ENCODE results near the gene MYBBP1A. TPM values are rescaled to one million over a fixed set of nuclear protein-coding genes. Genes with fewer than 3 reads are reported as not detected.

Gene MYBBP1A
- total RNA-seq, 1 experiment from 2014 or later, result 155 TPM

GRCh38 chr17:4520060-4520893 lies 34.9 kb downstream of the MYBBP1A start:
- Histone ChIP-seq H4K20me1 (ENCODE audit: low read length) (no peaks in the 10 kb centered on the region), H3K4me2 (ENCODE audit: low read length) (no peak overlapping the region), H3K79me2 (ENCODE audit: low read length) (no peaks in the 10 kb centered on the region), H3K27me3 (ENCODE audit: low read length) (no peaks in the 10 kb centered on the region), H2AFZ (ENCODE audit: low read length) (no peak overlapping the region), H3K9me2 (replicated peaks; ENCODE audit: low read length) (no peaks in the 10 kb centered on the region), H3K4me1 (ENCODE audit: insufficient read depth, low read length) (0 out of 2 replicates have a peak, but pooled peaks cover 4% of the 10 kb centered on the region), H3K36me3 (ENCODE audit: low read depth, low read length) (no peaks in the 10 kb centered on the region), H3K9me3 (ENCODE audit: low read length) (no peaks in the 10 kb centered on the region), H3K27ac (ENCODE audit: low read length) (no peak overlapping the region), H3F3A (ENCODE audit: low read length, unreplicated experiment) (no peaks in the 10 kb centered on the region), H3K4me3 (ENCODE audit: low read length) (no peak overlapping the region), H3K9ac (ENCODE audit: low read length) (no peak overlapping the region)
- ATAC-seq (no peak), DNase-seq (no peak)
- intact Hi-C loops (cut with micrococcal nuclease), result no loop called here
- POLR2A ChIA-PET (ENCODE audit: unreplicated experiment), result no interaction called here
- CTCF ChIA-PET, result no interaction called here
- TF ChIP-seq EZH2phosphoT487 (IDR thresholded peaks at IDR 0.05; ENCODE audit: borderline replicate concordance, low read length) (no peak), EZH2 (IDR thresholded peaks at IDR 0.05; ENCODE audit: low read length, unreplicated experiment) (no peak), CTCF (conservative IDR thresholded peaks at IDR 0.05; ENCODE audit: low read depth, low read length) (no peak)
- BruUV-seq (replicated peaks), result no TSS peak

GRCh38 chr17:4519361-4519788 lies 35.8 kb downstream of the MYBBP1A start:
- Histone ChIP-seq H3K27me3 (ENCODE audit: low read length) (no peaks in the 10 kb centered on the region), H3K9me3 (ENCODE audit: low read length) (no peaks in the 10 kb centered on the region), H3K9me2 (replicated peaks; ENCODE audit: low read length) (no peaks in the 10 kb centered on the region), H3K4me3 (ENCODE audit: low read length) (no peak overlapping the region), H3K27ac (ENCODE audit: low read length) (no peak overlapping the region), H3K4me1 (ENCODE audit: insufficient read depth, low read length) (peaks cover 9% of the 10 kb centered on the region), H3K4me2 (ENCODE audit: low read length) (no peak overlapping the region), H3K36me3 (ENCODE audit: low read depth, low read length) (no peaks in the 10 kb centered on the region), H2AFZ (ENCODE audit: low read length) (no peak overlapping the region), H4K20me1 (ENCODE audit: low read length) (no peaks in the 10 kb centered on the region), H3F3A (ENCODE audit: low read length, unreplicated experiment) (no peaks in the 10 kb centered on the region), H3K9ac (ENCODE audit: low read length) (no peak overlapping the region), H3K79me2 (ENCODE audit: low read length) (no peaks in the 10 kb centered on the region)
- BruUV-seq (replicated peaks), result no TSS peak
- ATAC-seq, result no peak
- POLR2A ChIA-PET (ENCODE audit: unreplicated experiment), result no interaction called here
- no peak for DNase-seq
- TF ChIP-seq EZH2phosphoT487 (IDR thresholded peaks at IDR 0.05; ENCODE audit: borderline replicate concordance, low read length) (no peak), CTCF (conservative IDR thresholded peaks at IDR 0.05; ENCODE audit: low read depth, low read length) (no peak), EZH2 (IDR thresholded peaks at IDR 0.05; ENCODE audit: low read length, unreplicated experiment) (no peak)
- intact Hi-C loops (cut with micrococcal nuclease), result no loop called here
- CTCF ChIA-PET, result no interaction called here

- no peaks in the 10 kb centered on the region for H3K36me3 ChIP-seq (ENCODE audit: low read depth, low read length)
- POLR2A ChIA-PET (ENCODE audit: unreplicated experiment), result no interaction called here
- TF ChIP-seq CTCF (conservative IDR thresholded peaks at IDR 0.05; ENCODE audit: low read depth, low read length), result no peak
- H4K20me1 ChIP-seq (ENCODE audit: low read length), result no peaks in the 10 kb centered on the region
- CTCF ChIA-PET, result no interaction called here
- intact Hi-C loops (cut with micrococcal nuclease), result no loop called here
- H3K27ac ChIP-seq (ENCODE audit: low read length), result no peak overlapping the region
- no TSS peak for BruUV-seq (replicated peaks)
- ATAC-seq, result no peak
- DNase-seq, result no peak
- H3K9me2 ChIP-seq (replicated peaks; ENCODE audit: low read length), result no peaks in the 10 kb centered on the region
- no peaks in the 10 kb centered on the region for H3K9me3 ChIP-seq (ENCODE audit: low read length)
- H3K4me2 ChIP-seq (ENCODE audit: low read length), result no peak overlapping the region
- no peak overlapping the region for H2AFZ ChIP-seq (ENCODE audit: low read length)
- no peaks in the 10 kb centered on the region for H3F3A ChIP-seq (ENCODE audit: low read length, unreplicated experiment)
- H3K4me1 ChIP-seq (ENCODE audit: insufficient read depth, low read length), result peaks cover 13% of the 10 kb centered on the region
- no peak overlapping the region for H3K4me3 ChIP-seq (ENCODE audit: low read length)
- no peaks in the 10 kb centered on the region for H3K27me3 ChIP-seq (ENCODE audit: low read length)
- no peaks in the 10 kb centered on the region for H3K79me2 ChIP-seq (ENCODE audit: low read length)
- no peak overlapping the region for H3K9ac ChIP-seq (ENCODE audit: low read length)
Observed at GRCh38 chr17:4518901-4519300, 36.3 kb downstream of the MYBBP1A start.
